Stimulated activated naive CD4-positive, alpha-beta T cell treated with Interleukin-2 at 50 U/mL for 16 hours (primary cell): ENCODE data around the gene HEATR9.

Experiments used
- DNase-seq: peaks from one replicate; lab custom pipeline; 2025; lab: John Stamatoyannopoulos, UW

HEATR9 gene

GRCh38 chr17:35864853-35865252, 3.8 kb downstream of the HEATR9 start:
- DNase-seq: no peak

- no peak for DNase-seq
These were observed 12.1 kb downstream of the HEATR9 start for GRCh38 chr17:35856603-35857002.

GRCh38 chr17:35855965-35856364, 12.7 kb downstream of the HEATR9 start:
- DNase-seq: no peak

GRCh38 chr17:35849469-35850348, 19.0 kb downstream of the HEATR9 start:
- peak; percentile 33 for DNase-seq

- no peak for DNase-seq
These were observed 20.9 kb downstream of the HEATR9 start for GRCh38 chr17:35847633-35848373.

GRCh38 chr17:35847006-35847405, 21.7 kb downstream of the HEATR9 start:
- no peak for DNase-seq

GRCh38 chr17:35846055-35846809, 22.5 kb downstream of the HEATR9 start:
- no peak for DNase-seq

- DNase-seq: no peak
These were observed 24.1 kb downstream of the HEATR9 start for GRCh38 chr17:35844547-35844946.

GRCh38 chr17:35843698-35844097, 25.0 kb downstream of the HEATR9 start:
- no peak for DNase-seq

GRCh38 chr17:35842239-35842638, 26.5 kb downstream of the HEATR9 start:
- no peak for DNase-seq

- no peak for DNase-seq
These were observed 27.2 kb downstream of the HEATR9 start for GRCh38 chr17:35841505-35841904.

- no peak for DNase-seq
These were observed 27.6 kb downstream of the HEATR9 start for GRCh38 chr17:35841101-35841500.

GRCh38 chr17:35825206-35825605, 43.5 kb downstream of the HEATR9 start:
- no peak for DNase-seq

- DNase-seq: no peak
These were observed 47.4 kb downstream of the HEATR9 start for GRCh38 chr17:35821308-35821707.

GRCh38 chr17:35819455-35819854, 49.2 kb downstream of the HEATR9 start:
- no peak for DNase-seq

GRCh38 chr17:35817196-35817595, 51.5 kb downstream of the HEATR9 start:
- DNase-seq: no peak

GRCh38 chr17:35816723-35817122, 52.0 kb downstream of the HEATR9 start:
- DNase-seq: no peak

GRCh38 chr17:35812456-35812855, 56.2 kb downstream of the HEATR9 start:
- no peak for DNase-seq

- DNase-seq: no peak
These were observed 56.9 kb downstream of the HEATR9 start for GRCh38 chr17:35811759-35812158.

GRCh38 chr17:35809855-35810461, 58.7 kb downstream of the HEATR9 start:
- no peak for DNase-seq

- peak; percentile 96 for DNase-seq
These were observed 59.5 kb downstream of the HEATR9 start, which contains the start of gene TAF15 for GRCh38 chr17:35808962-35809854. TAF15 (plus strand) TSS chr17:35809484; CDS start chr17:35809570, 86 bp downstream.
